HL-60 (cell line): Measurements from ENCODE around the gene STXBP3.

Experiments used
- DNase-seq, 2 experiments: peaks; one replicate each; pipeline ENCODE4 v3.0.0-alpha.2; 2010 to 2020; ENCODE audit warnings: low read depth in 1 of 2, low spot score in 1 of 2
- H3K27ac ChIP-seq: fragments of 250-450 bp; sonication (Bioruptor Pico); replicated peaks from 2 replicates; pipeline ENCODE4 v1.5.1; 2020; ENCODE audit warnings: mild to moderate bottlenecking, moderate library complexity
- H3K27me3 ChIP-seq: fragments of 250-450 bp; sonication (Bioruptor Pico); 2 replicates; pipeline ENCODE4 v1.5.1; 2021; ENCODE audit warnings: mild to moderate bottlenecking, moderate library complexity; ENCODE audit not compliant: insufficient read depth, poor library complexity, severe bottlenecking
- H3K4me3 ChIP-seq: replicated peaks from 2 replicates; pipeline ENCODE4 v1.5.1; 2011; ENCODE audit warnings: mild to moderate bottlenecking, control low read depth, low read length; ENCODE audit not compliant: insufficient read depth
- CTCF ChIP-seq: IDR thresholded peaks from one replicate; pipeline ENCODE4 v1.5.1; 2011; ENCODE audit warnings: low read length, control low read depth, inconsistent platforms; ENCODE audit not compliant: insufficient read depth
- GABPA ChIP-seq: IDR thresholded peaks from 2 replicates; pipeline ENCODE4 v1.6.1; 2012; ENCODE audit warnings: low read depth
- POLR2AphosphoS5 ChIP-seq: IDR thresholded peaks from 2 replicates; pipeline ENCODE4 v1.6.1; 2012; ENCODE audit warnings: low read depth
- REST ChIP-seq: IDR thresholded peaks from 2 replicates; pipeline ENCODE4 v1.6.1; 2012; ENCODE audit warnings: low read depth; ENCODE audit not compliant: insufficient replicate concordance
- SPI1 ChIP-seq: IDR thresholded peaks from 2 replicates; pipeline ENCODE4 v1.6.1; 2012; ENCODE audit warnings: low read depth, mild to moderate bottlenecking, borderline replicate concordance

STXBP3 gene

GRCh38 chr1:108814343-108815125, 68.1 kb downstream of the STXBP3 start:
- TF ChIP-seq REST (no peak), CTCF (no peak), GABPA (no peak), POLR2AphosphoS5 (no peak), SPI1 (no peak)
- Histone ChIP-seq H3K27me3 (no peaks in the 10 kb centered on the region), H3K4me3 (no peak overlapping the region), H3K27ac (no peak overlapping the region)
- no peak for DNase-seq

- no peak overlapping the region for H3K27ac ChIP-seq
- DNase-seq, result no peak
Observed at GRCh38 chr1:108815566-108815965, 69.1 kb downstream of the STXBP3 start.

GRCh38 chr1:108816049-108816893, 69.8 kb downstream of the STXBP3 start:
- TF ChIP-seq GABPA (no peak), CTCF (no peak), POLR2AphosphoS5 (no peak), SPI1 (no peak), REST (no peak)
- Histone ChIP-seq H3K27me3 (no peaks in the 10 kb centered on the region), H3K27ac (no peak overlapping the region), H3K4me3 (no peak overlapping the region)
- no peak for DNase-seq

More at GRCh38 chr1:108815566-108815965, 69.1 kb downstream of the STXBP3 start:
- H3K27me3 ChIP-seq, result no peaks in the 10 kb centered on the region
- TF ChIP-seq GABPA (no peak), SPI1 (no peak), REST (no peak)
- H3K4me3 ChIP-seq, result no peak overlapping the region
